Stimulated activated CD4-positive, alpha-beta T cell treated with anti-CD3 and anti-CD28 coated beads, TNF-alpha, amount 100 ng/mL, for 24 hours (primary cell): ENCODE results near the gene LCK.

Experiments used
- DNase-seq, 3 experiments: peaks; one replicate each; pipeline ENCODE4 v3.0.0-alpha.2; 2020; ENCODE audit warnings: low read depth in 3 of 3

The LCK gene

GRCh38 chr1:32318127-32318869 lies 67.2 kb downstream of the LCK start:
- no peak for DNase-seq

- no peak for DNase-seq
Observed at GRCh38 chr1:32321712-32322291, 70.7 kb downstream of the LCK start.

- no peak for DNase-seq
Observed at GRCh38 chr1:32327204-32327603, 76.1 kb downstream of the LCK start.

- no peak for DNase-seq
Observed at GRCh38 chr1:32329931-32330466, 78.9 kb downstream of the LCK start.

GRCh38 chr1:32330558-32331151 lies 79.6 kb downstream of the LCK start:
- no peak for DNase-seq

GRCh38 chr1:32331549-32331948 lies 80.5 kb downstream of the LCK start:
- no peak for DNase-seq

- DNase-seq, result no peak
Observed at GRCh38 chr1:32332290-32333079, 81.4 kb downstream of the LCK start.

- no peak for DNase-seq
Observed at GRCh38 chr1:32333251-32333963, 82.3 kb downstream of the LCK start.

- DNase-seq, result no peak
Observed at GRCh38 chr1:32334274-32334861, 83.3 kb downstream of the LCK start.

- peak; percentile 32 to 56 (median 33) for DNase-seq
Observed at GRCh38 chr1:32334864-32335534, 83.9 kb downstream of the LCK start.

- DNase-seq, result no peak
Observed at GRCh38 chr1:32335535-32335789, 84.4 kb downstream of the LCK start.
